PFSK-1 (cell line): Measurements from ENCODE around the gene CACNA2D4.

Experiments
- FOXP2 ChIP-seq: optimal IDR thresholded peaks from 2 replicates; pipeline ENCODE3; 2011; ENCODE audit warnings: borderline replicate concordance, control low read depth, inconsistent platforms; ENCODE audit not compliant: insufficient read depth; ENCODE audit errors: extremely low read length, extremely low read depth
- POLR2AphosphoS5 ChIP-seq: IDR thresholded peaks from 2 replicates; pipeline ENCODE4 v1.6.1; 2012; ENCODE audit warnings: low read depth, mild to moderate bottlenecking, control low read depth, low read length, moderate library complexity
- SIN3A ChIP-seq: IDR thresholded peaks from 2 replicates; pipeline ENCODE4 v1.6.1; 2012; ENCODE audit warnings: mild to moderate bottlenecking, low read length, moderate library complexity, borderline replicate concordance; ENCODE audit not compliant: insufficient read depth
- TAF1 ChIP-seq: IDR thresholded peaks from 2 replicates; pipeline ENCODE4 v1.6.1; 2012; ENCODE audit warnings: low read length, control low read depth, borderline replicate concordance; ENCODE audit not compliant: insufficient read depth
- TF ChIP-seq, protein P1 (sequence below), 2 experiments: IDR thresholded peaks; 2 replicates each; pipeline versions ENCODE4 v1.6.1 to v1.8.0; 2011 to 2012; ENCODE audit warnings: low read depth in 2 of 2, low read length in 2 of 2, control low read depth in 1 of 2, inconsistent platforms in 1 of 2, mild to moderate bottlenecking in 1 of 2, moderate library complexity in 1 of 2; ENCODE audit not compliant: insufficient read depth in 1 of 2

DNA sequence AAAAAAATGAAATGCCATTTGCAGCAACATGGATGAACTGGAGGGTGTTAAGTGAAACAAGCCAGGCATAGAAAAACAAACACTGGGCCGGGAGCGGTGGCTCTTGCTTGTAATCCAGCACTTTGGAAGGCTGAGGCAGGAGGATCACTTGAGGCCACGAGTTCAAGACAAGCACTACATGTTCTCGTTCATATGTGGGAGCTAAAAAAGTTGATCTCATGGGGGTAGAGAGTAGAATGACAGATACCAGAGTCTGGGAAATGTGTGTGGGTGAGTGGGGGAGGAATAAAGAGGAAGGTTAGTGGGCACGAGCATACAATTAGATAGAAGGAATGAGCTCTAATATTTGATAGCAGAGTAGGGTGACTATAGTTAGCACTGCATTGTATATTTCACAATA is 21.5 kb downstream of the CACNA2D4 start:
- TF ChIP-seq POLR2AphosphoS5 (no peak), TAF1 (no peak), SIN3A (no peak), FOXP2 (no peak)
- TF ChIP-seq, protein P1, sequence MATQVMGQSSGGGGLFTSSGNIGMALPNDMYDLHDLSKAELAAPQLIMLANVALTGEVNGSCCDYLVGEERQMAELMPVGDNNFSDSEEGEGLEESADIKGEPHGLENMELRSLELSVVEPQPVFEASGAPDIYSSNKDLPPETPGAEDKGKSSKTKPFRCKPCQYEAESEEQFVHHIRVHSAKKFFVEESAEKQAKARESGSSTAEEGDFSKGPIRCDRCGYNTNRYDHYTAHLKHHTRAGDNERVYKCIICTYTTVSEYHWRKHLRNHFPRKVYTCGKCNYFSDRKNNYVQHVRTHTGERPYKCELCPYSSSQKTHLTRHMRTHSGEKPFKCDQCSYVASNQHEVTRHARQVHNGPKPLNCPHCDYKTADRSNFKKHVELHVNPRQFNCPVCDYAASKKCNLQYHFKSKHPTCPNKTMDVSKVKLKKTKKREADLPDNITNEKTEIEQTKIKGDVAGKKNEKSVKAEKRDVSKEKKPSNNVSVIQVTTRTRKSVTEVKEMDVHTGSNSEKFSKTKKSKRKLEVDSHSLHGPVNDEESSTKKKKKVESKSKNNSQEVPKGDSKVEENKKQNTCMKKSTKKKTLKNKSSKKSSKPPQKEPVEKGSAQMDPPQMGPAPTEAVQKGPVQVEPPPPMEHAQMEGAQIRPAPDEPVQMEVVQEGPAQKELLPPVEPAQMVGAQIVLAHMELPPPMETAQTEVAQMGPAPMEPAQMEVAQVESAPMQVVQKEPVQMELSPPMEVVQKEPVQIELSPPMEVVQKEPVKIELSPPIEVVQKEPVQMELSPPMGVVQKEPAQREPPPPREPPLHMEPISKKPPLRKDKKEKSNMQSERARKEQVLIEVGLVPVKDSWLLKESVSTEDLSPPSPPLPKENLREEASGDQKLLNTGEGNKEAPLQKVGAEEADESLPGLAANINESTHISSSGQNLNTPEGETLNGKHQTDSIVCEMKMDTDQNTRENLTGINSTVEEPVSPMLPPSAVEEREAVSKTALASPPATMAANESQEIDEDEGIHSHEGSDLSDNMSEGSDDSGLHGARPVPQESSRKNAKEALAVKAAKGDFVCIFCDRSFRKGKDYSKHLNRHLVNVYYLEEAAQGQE (IDR thresholded peaks at IDR 0.05; ENCODE audit: insufficient read depth in 1 of 2, low read depth in 2 of 2, low read length in 2 of 2) = no peak
